HG03045 (cell line): ENCODE data around the gene CDK13.
A peak's percentile ranks its signal among the peaks of the same experiment; 100 is the strongest.

Experiments used
- ATAC-seq: cut with Tn5 transposase; IDR thresholded peaks from one replicate; pipeline ENCODE4 v1.9.1; 2021; ENCODE audit warnings: mild to moderate bottlenecking, moderate library complexity; ENCODE audit not compliant: unreplicated experiment

CDK13 gene

GRCh38 chr7:39948956-39949928 lies 814 bp upstream of the CDK13 start:
- ATAC-seq: peak; percentile 73

GRCh38 chr7:39950473-39951225 lies 593 bp downstream of the CDK13 start:
- ATAC-seq: peak; percentile 2

GRCh38 chr7:39951226-39952194 lies 1.5 kb downstream of the CDK13 start:
- peak; percentile 27 for ATAC-seq

GRCh38 chr7:39952374-39952773 lies 2.3 kb downstream of the CDK13 start:
- no peak for ATAC-seq

GRCh38 chr7:39952803-39953202 lies 2.7 kb downstream of the CDK13 start:
- no peak for ATAC-seq

GRCh38 chr7:39954694-39955093 lies 4.6 kb downstream of the CDK13 start:
- ATAC-seq: no peak

GRCh38 chr7:39958038-39958437 lies 8.0 kb downstream of the CDK13 start:
- ATAC-seq: no peak

- no peak for ATAC-seq
Measured at GRCh38 chr7:39967406-39968161, 17.5 kb downstream of the CDK13 start.

GRCh38 chr7:39969431-39969830 lies 19.4 kb downstream of the CDK13 start:
- ATAC-seq: no peak

- no peak for ATAC-seq
Measured at GRCh38 chr7:39971924-39972323, 21.9 kb downstream of the CDK13 start.

- ATAC-seq: no peak
Measured at GRCh38 chr7:39973801-39974200, 23.7 kb downstream of the CDK13 start.

- ATAC-seq: no peak
Measured at GRCh38 chr7:39978230-39978934, 28.3 kb downstream of the CDK13 start.

- no peak for ATAC-seq
Measured at GRCh38 chr7:39979406-39980073, 29.5 kb downstream of the CDK13 start.

GRCh38 chr7:39985398-39985918 lies 35.4 kb downstream of the CDK13 start:
- no peak for ATAC-seq

GRCh38 chr7:39987641-39988347 lies 37.7 kb downstream of the CDK13 start:
- no peak for ATAC-seq

- ATAC-seq: no peak
Measured at GRCh38 chr7:40000734-40001315, 50.8 kb downstream of the CDK13 start.

- ATAC-seq: no peak
Measured at GRCh38 chr7:40001649-40002048, 51.6 kb downstream of the CDK13 start.

- no peak for ATAC-seq
Measured at GRCh38 chr7:40003597-40003996, 53.5 kb downstream of the CDK13 start.
